Measurements from ENCODE around the gene LILRB4. TPM values are rescaled to one million over a fixed set of nuclear protein-coding genes. Genes with fewer than 3 reads are reported as not detected.
A peak's percentile ranks its signal among the peaks of the same experiment; 100 is the strongest.
"Not testable (repeated sequence)": the region's sequence is repeated elsewhere in the genome, so short reads cannot be mapped to it uniquely, and the experiment has no call there.

The LILRB4 gene
- total and polyA plus RNA-seq, 9 of the 15 experiments (the other 6 are each of a cell fraction or from before 2014, with no cell fraction given), result not detected

DNA sequence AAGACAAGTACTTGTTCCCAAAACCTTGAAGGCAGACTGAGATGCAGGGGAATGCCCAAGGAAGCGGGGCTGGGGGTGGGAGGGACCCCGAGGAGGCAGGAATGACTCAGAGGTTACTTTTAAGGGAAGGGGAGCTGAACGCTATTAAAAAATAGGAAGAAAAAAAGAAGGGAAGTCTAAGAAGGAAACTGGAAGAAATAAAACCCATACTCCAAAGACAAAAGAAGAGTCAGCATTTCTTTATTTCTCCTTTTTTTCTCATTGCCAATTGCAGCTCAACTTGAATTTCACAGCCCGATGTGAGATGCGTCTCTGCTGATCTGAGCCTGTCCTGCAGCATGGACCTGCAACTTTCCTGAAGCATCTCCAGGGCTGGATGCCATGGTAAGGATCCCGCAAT lies 19.2 kb upstream of the LILRB4 start:
- H3K4me3 ChIP-seq; H3K9me1 ChIP-seq (ENCODE audit: control insufficient read depth, insufficient read depth, low read length); H3K79me2 ChIP-seq (ENCODE audit: control insufficient read depth, insufficient read depth, low read length); in situ Hi-C loops (cut with MboI); FAIRE-seq; BruUV-seq (replicated peaks); H3K9me3 ChIP-seq (replicated peaks; ENCODE audit: control insufficient read depth, insufficient read depth, low read depth, low read length); H3K27ac ChIP-seq (ENCODE audit: extremely low read depth, low read depth, low read length); H3K4me1 ChIP-seq (replicated peaks in 1 of 2; ENCODE audit: control insufficient read depth in 2 of 2, insufficient read depth in 2 of 2, low read length in 2 of 2); CTCF ChIA-PET (ENCODE audit: low intra/inter-chr PET ratio); intact Hi-C loops (cut with micrococcal nuclease); H3K9ac ChIP-seq (ENCODE audit: insufficient read depth in 1 of 2, low read depth in 2 of 2, low read length in 2 of 2); H4K20me1 ChIP-seq (replicated peaks; ENCODE audit: control insufficient read depth, insufficient read depth, low read length); H3K36me3 ChIP-seq (ENCODE audit: control insufficient read depth, insufficient read depth, low read length); H2AFZ ChIP-seq (ENCODE audit: low read depth, low read length); ATAC-seq; DNase-seq (ENCODE audit: extremely low read depth in 1 of 4, low spot score in 3 of 4); H3K4me2 ChIP-seq (ENCODE audit: insufficient read depth, low read length): not testable (repeated sequence)
- peak; percentile 27; the same call in 1 of the 2 replicates for TF ChIP-seq ZNF316 (IDR thresholded peaks at IDR 0.05)
- POLR2A ChIA-PET, result interaction anchor here (0.9 kb wide), 1 partner anchor 27 kb away, joined by 3 read pairs; no protein-coding TSS in a partner anchor
- H3K27me3 ChIP-seq (ENCODE audit: control insufficient read depth in 2 of 2, insufficient read depth in 2 of 2, low read length in 2 of 2), result peaks cover 16 to 17% of the 10 kb centered on the region in 2 experiments; a peak in 4 of 5 replicates
- WGBS (ENCODE audit: insufficient coverage, low coverage, missing lambda C conversion rate), result 0% methylated on average over 6 of the region's 6 CpGs

DNA sequence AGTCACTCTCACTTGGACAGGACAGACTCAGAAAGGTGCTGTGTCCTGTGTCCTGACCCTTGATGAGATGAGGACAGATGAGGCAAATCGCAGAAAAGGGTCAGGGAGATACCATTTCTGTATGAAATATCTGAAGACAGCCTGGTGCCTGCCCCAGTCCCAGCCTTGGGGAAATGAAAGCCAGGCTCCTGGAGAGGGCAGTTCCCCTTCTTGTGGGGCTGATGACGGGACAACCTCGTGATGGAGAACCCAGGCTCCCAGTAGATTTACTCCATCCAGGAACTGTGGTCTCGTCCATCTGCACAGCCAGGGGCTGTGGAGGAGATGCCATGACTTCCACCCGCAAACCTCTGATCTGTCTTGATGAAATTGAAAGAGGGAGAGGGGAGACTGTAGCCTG lies 18.7 kb upstream of the LILRB4 start:
- ChIA-PET CTCF (ENCODE audit: low intra/inter-chr PET ratio) (no interaction called here), POLR2A (interaction anchor here (0.9 kb wide), 1 partner anchor 26 kb away, joined by 3 read pairs; no protein-coding TSS in a partner anchor)
- in situ Hi-C loops (cut with MboI) (no loop called here), intact Hi-C loops (cut with micrococcal nuclease) (no loop called here)
- DNase-seq (ENCODE audit: extremely low read depth in 1 of 4, low spot score in 3 of 4), result no peak
- no peak overlapping the region for H3K9ac ChIP-seq (ENCODE audit: insufficient read depth in 1 of 2, low read depth in 2 of 2, low read length in 2 of 2)
- H3K27me3 ChIP-seq (ENCODE audit: control insufficient read depth in 2 of 2, insufficient read depth in 2 of 2, low read length in 2 of 2), result peaks cover 12 to 14% of the 10 kb centered on the region in 2 experiments; a peak in 4 of 5 replicates
- no peaks in the 10 kb centered on the region for H3K4me1 ChIP-seq (replicated peaks in 1 of 2; ENCODE audit: control insufficient read depth in 2 of 2, insufficient read depth in 2 of 2, low read length in 2 of 2)
- no peaks in the 10 kb centered on the region for H3K9me3 ChIP-seq (replicated peaks; ENCODE audit: control insufficient read depth, insufficient read depth, low read depth, low read length)
- BruUV-seq (replicated peaks), result no TSS peak
- H3K4me2 ChIP-seq (ENCODE audit: insufficient read depth, low read length), result no peak overlapping the region
- H3K36me3 ChIP-seq (ENCODE audit: control insufficient read depth, insufficient read depth, low read length), result no peaks in the 10 kb centered on the region
- no peak overlapping the region for H2AFZ ChIP-seq (ENCODE audit: low read depth, low read length)
- H3K79me2 ChIP-seq (ENCODE audit: control insufficient read depth, insufficient read depth, low read length), result no peaks in the 10 kb centered on the region
- TF ChIP-seq, protein P1, sequence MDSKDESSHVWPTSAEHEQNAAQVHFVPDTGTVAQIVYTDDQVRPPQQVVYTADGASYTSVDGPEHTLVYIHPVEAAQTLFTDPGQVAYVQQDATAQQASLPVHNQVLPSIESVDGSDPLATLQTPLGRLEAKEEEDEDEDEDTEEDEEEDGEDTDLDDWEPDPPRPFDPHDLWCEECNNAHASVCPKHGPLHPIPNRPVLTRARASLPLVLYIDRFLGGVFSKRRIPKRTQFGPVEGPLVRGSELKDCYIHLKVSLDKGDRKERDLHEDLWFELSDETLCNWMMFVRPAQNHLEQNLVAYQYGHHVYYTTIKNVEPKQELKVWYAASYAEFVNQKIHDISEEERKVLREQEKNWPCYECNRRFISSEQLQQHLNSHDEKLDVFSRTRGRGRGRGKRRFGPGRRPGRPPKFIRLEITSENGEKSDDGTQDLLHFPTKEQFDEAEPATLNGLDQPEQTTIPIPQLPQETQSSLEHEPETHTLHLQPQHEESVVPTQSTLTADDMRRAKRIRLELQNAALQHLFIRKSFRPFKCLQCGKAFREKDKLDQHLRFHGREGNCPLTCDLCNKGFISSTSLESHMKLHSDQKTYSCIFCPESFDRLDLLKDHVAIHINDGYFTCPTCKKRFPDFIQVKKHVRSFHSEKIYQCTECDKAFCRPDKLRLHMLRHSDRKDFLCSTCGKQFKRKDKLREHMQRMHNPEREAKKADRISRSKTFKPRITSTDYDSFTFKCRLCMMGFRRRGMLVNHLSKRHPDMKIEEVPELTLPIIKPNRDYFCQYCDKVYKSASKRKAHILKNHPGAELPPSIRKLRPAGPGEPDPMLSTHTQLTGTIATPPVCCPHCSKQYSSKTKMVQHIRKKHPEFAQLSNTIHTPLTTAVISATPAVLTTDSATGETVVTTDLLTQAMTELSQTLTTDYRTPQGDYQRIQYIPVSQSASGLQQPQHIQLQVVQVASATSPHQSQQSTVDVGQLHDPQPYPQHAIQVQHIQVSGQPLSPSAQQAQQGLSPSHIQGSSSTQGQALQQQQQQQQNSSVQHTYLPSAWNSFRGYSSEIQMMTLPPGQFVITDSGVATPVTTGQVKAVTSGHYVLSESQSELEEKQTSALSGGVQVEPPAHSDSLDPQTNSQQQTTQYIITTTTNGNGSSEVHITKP (IDR thresholded peaks at IDR 0.05; ENCODE audit: partially characterized antibody), result peak; percentile 15
- no peak for TF ChIP-seq ZNF12 (CRISPR knock-in tag; IDR thresholded peaks at IDR 0.05)
- H3K4me3 ChIP-seq, result no peak overlapping the region
- FAIRE-seq, result no peak
- ATAC-seq, result no peak
- 0% methylated on average over 5 of the region's 5 CpGs for WGBS (ENCODE audit: insufficient coverage, low coverage, missing lambda C conversion rate)
- H3K9me1 ChIP-seq (ENCODE audit: control insufficient read depth, insufficient read depth, low read length), result no peaks in the 10 kb centered on the region
- H4K20me1 ChIP-seq (replicated peaks; ENCODE audit: control insufficient read depth, insufficient read depth, low read length), result no peaks in the 10 kb centered on the region
- H3K27ac ChIP-seq (ENCODE audit: extremely low read depth, low read depth, low read length), result no peak overlapping the region

Measured in K562 (cell line).